H1 (cell line): ENCODE results near the gene MCC. TPM values are rescaled to one million over a fixed set of nuclear protein-coding genes. Genes with fewer than 3 reads are reported as not detected.

Source experiments
- CTCF ChIA-PET: fragments of 300-600 bp; sonication (Branson Sonifier 250); formaldehyde crosslinking; loops from one replicate; lab custom pipeline; 2021; ENCODE audit not compliant: partially characterized antibody; lab: Charles Lee
- POLR2A ChIA-PET: fragments of 300-600 bp; sonication (Branson Sonifier 250); formaldehyde crosslinking; loops from one replicate; lab custom pipeline; 2021; ENCODE audit warnings: inconsistent platforms; ENCODE audit not compliant: partially characterized antibody; lab: Charles Lee
- DNase-seq, 2 experiments: peaks; one replicate each; pipeline versions ENCODE4 v3.0.0 to v3.0.0-alpha.2; 2010 to 2022; ENCODE audit warnings: low spot score in 2 of 2, low read depth in 1 of 2, mixed read lengths in 1 of 2
- FAIRE-seq: peaks from 2 replicates; lab custom pipeline; 2011; peaks lifted over from hg19 to GRCh38; lab: Jason Lieb, UNC
- H2AFZ ChIP-seq: 2 replicates; pipeline ENCODE4 v1.8.1; 2012; ENCODE audit warnings: low read length, inconsistent platforms
- H2AK5ac ChIP-seq: 2 replicates; pipeline ENCODE4 v1.6.1; 2013; ENCODE audit warnings: low read depth, low read length
- H2BK120ac ChIP-seq: replicated peaks from 2 replicates; pipeline ENCODE3; 2013; ENCODE audit warnings: low read depth, low read length, inconsistent platforms
- H2BK12ac ChIP-seq: 2 replicates; pipeline ENCODE4 v1.6.1; 2013; ENCODE audit warnings: low read depth, low read length
- H2BK15ac ChIP-seq: 2 replicates; pipeline ENCODE4 v1.6.1; 2013; ENCODE audit warnings: low read length
- H2BK20ac ChIP-seq: 2 replicates; pipeline ENCODE4 v1.6.1; 2013; ENCODE audit warnings: low read length
- H2BK5ac ChIP-seq: 2 replicates; pipeline ENCODE4 v1.6.1; 2013; ENCODE audit warnings: low read depth, low read length
- H3K14ac ChIP-seq: 2 replicates; pipeline ENCODE4 v1.6.1; 2013; ENCODE audit warnings: inconsistent platforms; ENCODE audit not compliant: insufficient read length
- H3K18ac ChIP-seq: 2 replicates; pipeline ENCODE4 v1.6.1; 2013; ENCODE audit warnings: low read length; ENCODE audit errors: extremely low read depth
- H3K23ac ChIP-seq: 2 replicates; pipeline ENCODE4 v1.6.1; 2013; ENCODE audit warnings: inconsistent platforms; ENCODE audit not compliant: insufficient read length
- H3K23me2 ChIP-seq: 2 replicates; pipeline ENCODE4 v1.6.1; 2013; ENCODE audit warnings: low read depth, low read length
- H3K27ac ChIP-seq: 2 replicates; pipeline ENCODE4 v1.6.1; 2011; ENCODE audit warnings: low read depth, low read length, inconsistent platforms
- H3K27me3 ChIP-seq, 4 experiments: replicated peaks in 1 of 4; 1 replicate in 1 of 4; 2 replicates in 3 of 4; pipeline versions ENCODE4 v1.6.1 to v1.8.1; 2011 to 2013; ENCODE audit warnings: low read length in 3 of 4, mild to moderate bottlenecking in 3 of 4, inconsistent platforms in 2 of 4, mixed read lengths in 2 of 4, moderate library complexity in 1 of 4; ENCODE audit not compliant: control insufficient read depth in 3 of 4, insufficient read depth in 3 of 4; ENCODE audit errors: extremely low read depth in 1 of 4
- H3K36me3 ChIP-seq, 4 experiments: 2 replicates each; pipeline versions ENCODE4 v1.6.1 to v1.8.1; 2011 to 2013; ENCODE audit warnings: mild to moderate bottlenecking in 4 of 4, low read length in 3 of 4, moderate library complexity in 2 of 4, control low read depth in 1 of 4, inconsistent platforms in 1 of 4; ENCODE audit not compliant: insufficient read depth in 4 of 4, control insufficient read depth in 2 of 4
- H3K4ac ChIP-seq: replicated peaks from 2 replicates; pipeline ENCODE3; 2013; ENCODE audit warnings: low read length, low read depth, mixed read lengths, inconsistent platforms; ENCODE audit not compliant: insufficient read length
- H3K4me1 ChIP-seq, 4 experiments: replicated peaks in 1 of 4; 1 replicate in 1 of 4; 2 replicates in 3 of 4; pipeline versions ENCODE4 v1.6.1 to v1.8.1; 2011 to 2013; ENCODE audit warnings: low read length in 3 of 4, inconsistent platforms in 2 of 4, mixed read lengths in 1 of 4; ENCODE audit not compliant: insufficient read depth in 4 of 4, control insufficient read depth in 3 of 4
- H3K4me2 ChIP-seq, 2 experiments: 2 replicates each; pipeline versions ENCODE4 v1.6.1 to v1.8.1; 2011 to 2013; ENCODE audit warnings: low read depth in 2 of 2, low read length in 2 of 2, control low read depth in 1 of 2, inconsistent platforms in 1 of 2, mild to moderate bottlenecking in 1 of 2; ENCODE audit not compliant: insufficient read depth in 1 of 2
- H3K4me3 ChIP-seq, 4 experiments: fragments of 200-600, 300-600 bp in 1 of 4; sonication (generic), shearing (Covaris generic), sonication (Bioruptor Twin) in 1 of 4; 2 replicates each; pipeline versions ENCODE4 v1.5.1 to v1.8.1; 2011 to 2016; ENCODE audit warnings: low read length in 4 of 4, low read depth in 3 of 4, control low read depth in 2 of 4, inconsistent platforms in 2 of 4, mild to moderate bottlenecking in 2 of 4, mixed read lengths in 1 of 4, moderate library complexity in 1 of 4; ENCODE audit not compliant: insufficient read depth in 2 of 4; ENCODE audit errors: extremely low read depth in 1 of 4
- H3K56ac ChIP-seq: replicated peaks from 2 replicates; pipeline ENCODE3; 2013; ENCODE audit warnings: low read depth, mild to moderate bottlenecking, mixed read lengths, low read length, inconsistent platforms; ENCODE audit not compliant: insufficient read length
- H3K79me1 ChIP-seq: 2 replicates; pipeline ENCODE4 v1.6.1; 2013; ENCODE audit warnings: low read depth, low read length, control low read depth
- H3K79me2 ChIP-seq, 2 experiments: 2 replicates each; pipeline versions ENCODE4 v1.6.1 to v1.8.1; 2012 to 2013; ENCODE audit warnings: low read length in 2 of 2, mild to moderate bottlenecking in 2 of 2, inconsistent platforms in 1 of 2; ENCODE audit not compliant: insufficient read depth in 2 of 2, control insufficient read depth in 1 of 2
- H3K9ac ChIP-seq, 4 experiments: replicated peaks in 1 of 4; 1 replicate in 1 of 4; 2 replicates in 3 of 4; pipeline versions ENCODE4 v1.6.1 to v1.8.1; 2011 to 2013; ENCODE audit warnings: low read depth in 3 of 4, low read length in 3 of 4, control low read depth in 2 of 4, mild to moderate bottlenecking in 2 of 4, moderate library complexity in 2 of 4, inconsistent platforms in 1 of 4; ENCODE audit errors: extremely low read depth in 1 of 4
- H3K9me3 ChIP-seq, 2 experiments: 2 replicates each; pipeline versions ENCODE4 v1.6.1 to v1.8.1; 2012 to 2013; ENCODE audit warnings: mild to moderate bottlenecking in 2 of 2, moderate library complexity in 2 of 2, control low read depth in 1 of 2, inconsistent platforms in 1 of 2, low read depth in 1 of 2, low read length in 1 of 2, mixed read lengths in 1 of 2; ENCODE audit not compliant: insufficient read depth in 2 of 2
- H4K20me1 ChIP-seq, 2 experiments: replicated peaks in 1 of 2; 2 replicates each; pipeline versions ENCODE3 to v1.8.1; 2011 to 2013; ENCODE audit warnings: inconsistent platforms in 2 of 2, low read length in 2 of 2, mild to moderate bottlenecking in 1 of 2; ENCODE audit not compliant: insufficient read depth in 2 of 2, control insufficient read depth in 1 of 2
- H4K5ac ChIP-seq: 2 replicates; pipeline ENCODE4 v1.6.1; 2013; ENCODE audit warnings: low read length, low read depth, mixed read lengths, inconsistent platforms; ENCODE audit not compliant: insufficient read length
- H4K8ac ChIP-seq: 2 replicates; pipeline ENCODE4 v1.8.0; 2013; ENCODE audit warnings: mild to moderate bottlenecking, moderate library complexity, low read length, inconsistent platforms; ENCODE audit not compliant: insufficient read depth; ENCODE audit errors: extremely low read depth
- H4K91ac ChIP-seq: replicated peaks from 2 replicates; pipeline ENCODE3; 2013; ENCODE audit warnings: low read length, mixed read lengths, inconsistent platforms; ENCODE audit not compliant: insufficient read length
- CBX5 ChIP-seq: fragments of 300-800, 300-1000 bp; sonication (generic); IDR thresholded peaks from 2 replicates; pipeline ENCODE4 v1.7.1; 2016; ENCODE audit warnings: antibody characterized with exemption, low read length, low read depth
- CREB1 ChIP-seq: IDR thresholded peaks from 2 replicates; pipeline ENCODE4 v1.6.1; 2012; ENCODE audit warnings: inconsistent platforms
- MAFK ChIP-seq: IDR thresholded peaks from 2 replicates; pipeline ENCODE4 v1.6.1; 2012; ENCODE audit warnings: low read depth, mild to moderate bottlenecking, improper control_type of control experiment, low read length
- NANOG ChIP-seq: IDR thresholded peaks from 2 replicates; pipeline ENCODE4 v1.6.1; 2011; ENCODE audit warnings: low read length, low read depth, mild to moderate bottlenecking, inconsistent platforms; ENCODE audit not compliant: insufficient read depth, poor library complexity, severe bottlenecking
- POLR2A ChIP-seq, 2 experiments: IDR thresholded peaks; 1 replicate in 1 of 2; 2 replicates in 1 of 2; pipeline ENCODE4 v1.6.1; 2011; ENCODE audit warnings: low read depth in 2 of 2, low read length in 2 of 2, mild to moderate bottlenecking in 2 of 2; ENCODE audit errors: control extremely low read depth in 1 of 2
- WGBS, 2 experiments: shearing (Covaris generic) in 1 of 2; methylation state at CpG; one replicate each; pipeline versions ENCODE4 v1.1.6 to v1.1.7; 2013 to 2015; ENCODE audit warnings: low lambda C conversion rate in 2 of 2, mixed read lengths in 2 of 2, inconsistent platforms in 1 of 2, low coverage in 1 of 2, missing lambda C conversion rate in 1 of 2; ENCODE audit not compliant: insufficient replicate concordance in 2 of 2, insufficient coverage in 1 of 2, insufficient read length in 1 of 2; ENCODE audit errors: extremely low coverage in 1 of 2, missing lambda C conversion rate in 1 of 2; 5-methylcytosine and 5-hydroxymethylcytosine counted together
- polyA plus RNA-seq, 7 experiments: library from polyadenylated mRNA; depleted of rRNA in 3 of 7; stranded (reverse) in 5 of 7; unstranded in 2 of 7; fragments of >200 nt in 5 of 7; fragments of 200-250 nt in 2 of 7; gene quantifications; 1 replicate in 5 of 7; 2 replicates in 1 of 7; 4 replicates in 1 of 7; pipeline versions ENCODE4 v1.2.1 to v1.2.3, GENCODE V29; 2011 to 2013; ENCODE audit warnings: missing spikeins in 2 of 7, mixed read lengths in 2 of 7
- total RNA-seq: library from RNA; stranded (reverse); fragmentation: NEBNext Ultra II Directional; extraction: Animal tissue kit (Norgen Biotek cat#: 25700); gene quantifications from 2 replicates; pipeline ENCODE4 v1.2.1, GENCODE V29; 2021

MCC gene
- total and polyA plus RNA-seq, 2 of the 8 experiments (the other 6 are each of a cell fraction or from before 2014, with no cell fraction given), result 2.6 to 18.3 TPM

DNA sequence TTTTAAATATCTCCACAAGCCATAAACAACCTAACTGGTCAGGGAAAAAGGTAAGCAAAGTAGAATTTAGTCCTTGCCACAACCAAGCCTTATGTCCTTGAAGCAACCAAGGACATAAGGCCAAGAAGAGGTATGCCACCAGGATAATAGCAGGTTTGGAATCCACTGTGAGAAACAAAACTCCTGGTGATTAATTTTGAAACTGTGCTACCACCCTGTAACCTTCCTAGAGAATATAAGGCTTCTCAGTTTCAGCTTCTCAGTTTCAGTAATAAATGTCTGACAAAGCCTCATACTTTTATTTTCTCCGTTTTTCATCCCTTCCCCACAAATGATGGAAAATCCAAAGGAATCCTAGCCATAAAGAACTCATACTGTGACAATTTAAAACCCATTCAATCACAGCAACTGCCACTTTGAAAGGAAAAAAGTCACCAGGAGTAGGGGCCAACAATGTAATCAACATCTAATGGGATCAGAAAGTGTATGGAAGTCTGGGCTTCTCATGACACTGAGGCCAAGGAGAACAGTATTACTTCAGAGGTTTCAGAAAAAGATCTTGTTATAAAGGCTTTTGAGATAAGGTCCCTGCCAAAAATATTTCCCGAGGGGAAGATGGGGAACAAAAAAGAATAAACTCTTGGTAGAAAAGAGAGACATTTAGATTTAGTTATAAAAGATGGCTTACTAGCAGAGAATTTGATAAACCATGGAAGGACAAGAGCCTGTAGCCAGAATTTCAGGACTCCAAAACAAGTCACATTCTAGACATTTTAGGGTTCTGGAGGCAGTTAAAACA lies 242.6 kb downstream of the MCC start:
- H3K56ac ChIP-seq, result no peak overlapping the region
- no peak overlapping the region for H2AK5ac ChIP-seq
- no peak overlapping the region for H2AFZ ChIP-seq
- H3K23me2 ChIP-seq, result no peaks in the 10 kb centered on the region
- H3K4me3 ChIP-seq, result no peak overlapping the region; a peak in 1 of 8 replicates
- H2BK120ac ChIP-seq, result no peak overlapping the region
- no peak overlapping the region for H3K9ac ChIP-seq
- no peak overlapping the region for H3K23ac ChIP-seq
- DNase-seq, result no peak
- H3K4me1 ChIP-seq, result peaks cover 1 to 8% (median 5%) of the 10 kb centered on the region in 4 experiments; a peak in 4 of 7 replicates
- peak overlapping the region in 1 of 2 experiments; percentile 33; a peak in 1 of 4 replicates for H3K4me2 ChIP-seq
- no peak overlapping the region for H3K27ac ChIP-seq
- H3K27me3 ChIP-seq, result no peaks in the 10 kb centered on the region; a peak in 1 of 7 replicates
- TF ChIP-seq NANOG (peak; percentile 54), CREB1 (no peak), MAFK (no peak), CBX5 (no peak), POLR2A (IDR thresholded peaks at IDR 0.05; ENCODE audit: control extremely low read depth in 1 of 2, low read depth in 2 of 2, low read length in 2 of 2) (no peak)
- ChIA-PET POLR2A (interaction anchor here (0.6 to 1.2 kb wide), 2 partner anchors 14 to 16 kb away, joined by 3 read pairs; no protein-coding TSS in a partner anchor), CTCF (interaction anchor here (0.7 kb wide), 1 partner anchor 788 kb away, joined by 3 read pairs; no protein-coding TSS in a partner anchor)
- peaks cover 5 to 8% of the 10 kb centered on the region in 2 experiments; a peak in 2 of 4 replicates for H3K79me2 ChIP-seq
- WGBS, 2 experiments, result 46% methylated on average over 2 of the region's 2 CpGs; no CpG with 5 or more reads in 1 of the 2 experiments
- no peak overlapping the region for H2BK15ac ChIP-seq
- FAIRE-seq, result peak; percentile 57
- H2BK12ac ChIP-seq, result no peak overlapping the region
- H4K20me1 ChIP-seq, result no peaks in the 10 kb centered on the region
- no peak overlapping the region for H3K18ac ChIP-seq
- no peak overlapping the region for H4K5ac ChIP-seq
- no peaks in the 10 kb centered on the region for H3K9me3 ChIP-seq
- no peak overlapping the region for H2BK20ac ChIP-seq
- H3K79me1 ChIP-seq, result no peaks in the 10 kb centered on the region
- no peak overlapping the region for H3K14ac ChIP-seq
- no peak overlapping the region for H2BK5ac ChIP-seq
- no peak overlapping the region for H4K8ac ChIP-seq
- H3K4ac ChIP-seq, result no peak overlapping the region
- H3K36me3 ChIP-seq, result no peaks in the 10 kb centered on the region
- H4K91ac ChIP-seq, result no peak overlapping the region
